NB4 (cell line): ENCODE results near the gene SDF2.

ENCODE experiments used
- MAX ChIP-seq: IDR thresholded peaks from 2 replicates; pipeline ENCODE4 v1.6.1; 2011; ENCODE audit warnings: low read depth, low read length
- MYC ChIP-seq: IDR thresholded peaks from 2 replicates; pipeline ENCODE4 v1.6.1; 2011; ENCODE audit warnings: low read depth, low read length
- POLR2A ChIP-seq: IDR thresholded peaks from 2 replicates; pipeline ENCODE4 v1.6.1; 2011; ENCODE audit warnings: mild to moderate bottlenecking; ENCODE audit not compliant: insufficient read length; ENCODE audit errors: extremely low read depth
- TF ChIP-seq, protein P1 (sequence below): IDR thresholded peaks from one replicate; pipeline ENCODE4 v1.5.1; 2012; ENCODE audit warnings: low read depth, low read length

DNA sequence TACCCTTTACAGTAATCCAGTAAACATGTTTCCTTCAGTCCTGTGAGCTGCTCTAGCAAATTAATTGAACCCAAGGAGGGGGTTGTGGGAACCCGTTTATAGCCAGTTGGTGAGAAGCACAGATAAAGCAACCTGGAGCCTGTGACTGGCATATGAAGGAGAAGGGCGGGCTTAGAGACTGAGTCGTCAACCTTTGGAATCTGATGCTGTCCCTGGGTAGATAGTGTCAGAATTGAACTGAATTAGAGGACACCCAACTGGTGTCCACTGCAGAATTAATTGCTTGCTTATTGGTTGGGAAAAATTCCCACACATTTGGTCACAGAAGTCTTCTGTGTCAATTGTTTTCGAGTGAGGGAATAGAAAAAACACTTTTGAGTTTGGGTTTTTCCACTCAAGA lies 34.9 kb downstream of the SDF2 start:
- TF ChIP-seq, protein P1, sequence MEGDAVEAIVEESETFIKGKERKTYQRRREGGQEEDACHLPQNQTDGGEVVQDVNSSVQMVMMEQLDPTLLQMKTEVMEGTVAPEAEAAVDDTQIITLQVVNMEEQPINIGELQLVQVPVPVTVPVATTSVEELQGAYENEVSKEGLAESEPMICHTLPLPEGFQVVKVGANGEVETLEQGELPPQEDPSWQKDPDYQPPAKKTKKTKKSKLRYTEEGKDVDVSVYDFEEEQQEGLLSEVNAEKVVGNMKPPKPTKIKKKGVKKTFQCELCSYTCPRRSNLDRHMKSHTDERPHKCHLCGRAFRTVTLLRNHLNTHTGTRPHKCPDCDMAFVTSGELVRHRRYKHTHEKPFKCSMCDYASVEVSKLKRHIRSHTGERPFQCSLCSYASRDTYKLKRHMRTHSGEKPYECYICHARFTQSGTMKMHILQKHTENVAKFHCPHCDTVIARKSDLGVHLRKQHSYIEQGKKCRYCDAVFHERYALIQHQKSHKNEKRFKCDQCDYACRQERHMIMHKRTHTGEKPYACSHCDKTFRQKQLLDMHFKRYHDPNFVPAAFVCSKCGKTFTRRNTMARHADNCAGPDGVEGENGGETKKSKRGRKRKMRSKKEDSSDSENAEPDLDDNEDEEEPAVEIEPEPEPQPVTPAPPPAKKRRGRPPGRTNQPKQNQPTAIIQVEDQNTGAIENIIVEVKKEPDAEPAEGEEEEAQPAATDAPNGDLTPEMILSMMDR = no peak
- no peak for TF ChIP-seq POLR2A
- TF ChIP-seq MAX = no peak
- TF ChIP-seq MYC = no peak
